ENCODE results near the gene OR52N2. TPM values are rescaled to one million over a fixed set of nuclear protein-coding genes. Genes with fewer than 3 reads are reported as not detected.

Gene OR52N2
- total and polyA plus RNA-seq, 9 of the 15 experiments (the other 6 are each of a cell fraction or from before 2014, with no cell fraction given): not detected

DNA sequence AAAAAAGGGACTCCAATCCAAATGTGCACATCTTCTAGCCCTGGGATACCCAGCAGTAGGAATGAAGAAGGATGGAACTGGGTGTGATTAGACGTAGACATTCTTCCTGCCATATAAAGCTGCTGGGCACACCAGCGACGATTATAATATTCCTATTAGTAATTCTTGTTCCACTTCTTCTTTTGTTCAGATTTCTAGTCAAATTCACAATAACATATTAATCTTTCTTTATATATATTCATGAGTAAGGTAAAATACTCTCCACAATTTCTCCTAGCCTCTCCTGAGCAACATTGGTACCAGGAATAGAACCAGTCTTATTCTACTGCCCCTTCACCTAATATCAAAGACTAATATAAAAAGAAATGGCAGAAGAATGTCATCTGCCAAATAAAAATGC is 48.9 kb downstream of the OR52N2 start, which contains the start of gene OR52E8 (continued):
- TF ChIP-seq, protein P1, sequence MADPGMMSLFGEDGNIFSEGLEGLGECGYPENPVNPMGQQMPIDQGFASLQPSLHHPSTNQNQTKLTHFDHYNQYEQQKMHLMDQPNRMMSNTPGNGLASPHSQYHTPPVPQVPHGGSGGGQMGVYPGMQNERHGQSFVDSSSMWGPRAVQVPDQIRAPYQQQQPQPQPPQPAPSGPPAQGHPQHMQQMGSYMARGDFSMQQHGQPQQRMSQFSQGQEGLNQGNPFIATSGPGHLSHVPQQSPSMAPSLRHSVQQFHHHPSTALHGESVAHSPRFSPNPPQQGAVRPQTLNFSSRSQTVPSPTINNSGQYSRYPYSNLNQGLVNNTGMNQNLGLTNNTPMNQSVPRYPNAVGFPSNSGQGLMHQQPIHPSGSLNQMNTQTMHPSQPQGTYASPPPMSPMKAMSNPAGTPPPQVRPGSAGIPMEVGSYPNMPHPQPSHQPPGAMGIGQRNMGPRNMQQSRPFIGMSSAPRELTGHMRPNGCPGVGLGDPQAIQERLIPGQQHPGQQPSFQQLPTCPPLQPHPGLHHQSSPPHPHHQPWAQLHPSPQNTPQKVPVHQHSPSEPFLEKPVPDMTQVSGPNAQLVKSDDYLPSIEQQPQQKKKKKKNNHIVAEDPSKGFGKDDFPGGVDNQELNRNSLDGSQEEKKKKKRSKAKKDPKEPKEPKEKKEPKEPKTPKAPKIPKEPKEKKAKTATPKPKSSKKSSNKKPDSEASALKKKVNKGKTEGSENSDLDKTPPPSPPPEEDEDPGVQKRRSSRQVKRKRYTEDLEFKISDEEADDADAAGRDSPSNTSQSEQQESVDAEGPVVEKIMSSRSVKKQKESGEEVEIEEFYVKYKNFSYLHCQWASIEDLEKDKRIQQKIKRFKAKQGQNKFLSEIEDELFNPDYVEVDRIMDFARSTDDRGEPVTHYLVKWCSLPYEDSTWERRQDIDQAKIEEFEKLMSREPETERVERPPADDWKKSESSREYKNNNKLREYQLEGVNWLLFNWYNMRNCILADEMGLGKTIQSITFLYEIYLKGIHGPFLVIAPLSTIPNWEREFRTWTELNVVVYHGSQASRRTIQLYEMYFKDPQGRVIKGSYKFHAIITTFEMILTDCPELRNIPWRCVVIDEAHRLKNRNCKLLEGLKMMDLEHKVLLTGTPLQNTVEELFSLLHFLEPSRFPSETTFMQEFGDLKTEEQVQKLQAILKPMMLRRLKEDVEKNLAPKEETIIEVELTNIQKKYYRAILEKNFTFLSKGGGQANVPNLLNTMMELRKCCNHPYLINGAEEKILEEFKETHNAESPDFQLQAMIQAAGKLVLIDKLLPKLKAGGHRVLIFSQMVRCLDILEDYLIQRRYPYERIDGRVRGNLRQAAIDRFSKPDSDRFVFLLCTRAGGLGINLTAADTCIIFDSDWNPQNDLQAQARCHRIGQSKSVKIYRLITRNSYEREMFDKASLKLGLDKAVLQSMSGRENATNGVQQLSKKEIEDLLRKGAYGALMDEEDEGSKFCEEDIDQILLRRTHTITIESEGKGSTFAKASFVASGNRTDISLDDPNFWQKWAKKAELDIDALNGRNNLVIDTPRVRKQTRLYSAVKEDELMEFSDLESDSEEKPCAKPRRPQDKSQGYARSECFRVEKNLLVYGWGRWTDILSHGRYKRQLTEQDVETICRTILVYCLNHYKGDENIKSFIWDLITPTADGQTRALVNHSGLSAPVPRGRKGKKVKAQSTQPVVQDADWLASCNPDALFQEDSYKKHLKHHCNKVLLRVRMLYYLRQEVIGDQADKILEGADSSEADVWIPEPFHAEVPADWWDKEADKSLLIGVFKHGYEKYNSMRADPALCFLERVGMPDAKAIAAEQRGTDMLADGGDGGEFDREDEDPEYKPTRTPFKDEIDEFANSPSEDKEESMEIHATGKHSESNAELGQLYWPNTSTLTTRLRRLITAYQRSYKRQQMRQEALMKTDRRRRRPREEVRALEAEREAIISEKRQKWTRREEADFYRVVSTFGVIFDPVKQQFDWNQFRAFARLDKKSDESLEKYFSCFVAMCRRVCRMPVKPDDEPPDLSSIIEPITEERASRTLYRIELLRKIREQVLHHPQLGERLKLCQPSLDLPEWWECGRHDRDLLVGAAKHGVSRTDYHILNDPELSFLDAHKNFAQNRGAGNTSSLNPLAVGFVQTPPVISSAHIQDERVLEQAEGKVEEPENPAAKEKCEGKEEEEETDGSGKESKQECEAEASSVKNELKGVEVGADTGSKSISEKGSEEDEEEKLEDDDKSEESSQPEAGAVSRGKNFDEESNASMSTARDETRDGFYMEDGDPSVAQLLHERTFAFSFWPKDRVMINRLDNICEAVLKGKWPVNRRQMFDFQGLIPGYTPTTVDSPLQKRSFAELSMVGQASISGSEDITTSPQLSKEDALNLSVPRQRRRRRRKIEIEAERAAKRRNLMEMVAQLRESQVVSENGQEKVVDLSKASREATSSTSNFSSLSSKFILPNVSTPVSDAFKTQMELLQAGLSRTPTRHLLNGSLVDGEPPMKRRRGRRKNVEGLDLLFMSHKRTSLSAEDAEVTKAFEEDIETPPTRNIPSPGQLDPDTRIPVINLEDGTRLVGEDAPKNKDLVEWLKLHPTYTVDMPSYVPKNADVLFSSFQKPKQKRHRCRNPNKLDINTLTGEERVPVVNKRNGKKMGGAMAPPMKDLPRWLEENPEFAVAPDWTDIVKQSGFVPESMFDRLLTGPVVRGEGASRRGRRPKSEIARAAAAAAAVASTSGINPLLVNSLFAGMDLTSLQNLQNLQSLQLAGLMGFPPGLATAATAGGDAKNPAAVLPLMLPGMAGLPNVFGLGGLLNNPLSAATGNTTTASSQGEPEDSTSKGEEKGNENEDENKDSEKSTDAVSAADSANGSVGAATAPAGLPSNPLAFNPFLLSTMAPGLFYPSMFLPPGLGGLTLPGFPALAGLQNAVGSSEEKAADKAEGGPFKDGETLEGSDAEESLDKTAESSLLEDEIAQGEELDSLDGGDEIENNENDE (IDR thresholded peaks at IDR 0.05; ENCODE audit: low read depth, low read length): no peak
- TF ChIP-seq, protein P2, sequence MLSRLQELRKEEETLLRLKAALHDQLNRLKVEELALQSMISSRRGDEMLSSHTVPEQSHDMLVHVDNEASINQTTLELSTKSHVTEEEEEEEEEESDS (CRISPR knock-in tag; IDR thresholded peaks at IDR 0.05): no peak
- no peak for TF ChIP-seq EWSR1 (IDR thresholded peaks at IDR 0.05; ENCODE audit: borderline replicate concordance, low read depth, partially characterized antibody)
- TF ChIP-seq, protein P3, sequence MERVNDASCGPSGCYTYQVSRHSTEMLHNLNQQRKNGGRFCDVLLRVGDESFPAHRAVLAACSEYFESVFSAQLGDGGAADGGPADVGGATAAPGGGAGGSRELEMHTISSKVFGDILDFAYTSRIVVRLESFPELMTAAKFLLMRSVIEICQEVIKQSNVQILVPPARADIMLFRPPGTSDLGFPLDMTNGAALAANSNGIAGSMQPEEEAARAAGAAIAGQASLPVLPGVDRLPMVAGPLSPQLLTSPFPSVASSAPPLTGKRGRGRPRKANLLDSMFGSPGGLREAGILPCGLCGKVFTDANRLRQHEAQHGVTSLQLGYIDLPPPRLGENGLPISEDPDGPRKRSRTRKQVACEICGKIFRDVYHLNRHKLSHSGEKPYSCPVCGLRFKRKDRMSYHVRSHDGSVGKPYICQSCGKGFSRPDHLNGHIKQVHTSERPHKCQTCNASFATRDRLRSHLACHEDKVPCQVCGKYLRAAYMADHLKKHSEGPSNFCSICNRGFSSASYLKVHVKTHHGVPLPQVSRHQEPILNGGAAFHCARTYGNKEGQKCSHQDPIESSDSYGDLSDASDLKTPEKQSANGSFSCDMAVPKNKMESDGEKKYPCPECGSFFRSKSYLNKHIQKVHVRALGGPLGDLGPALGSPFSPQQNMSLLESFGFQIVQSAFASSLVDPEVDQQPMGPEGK (CRISPR knock-in tag; IDR thresholded peaks at IDR 0.05; ENCODE audit: borderline replicate concordance): no peak

Measured in K562 (cell line).